Activated naive CD8-positive, alpha-beta T cell treated with anti-CD3 and anti-CD28 coated beads for 36 hours (primary cell): ENCODE data around the gene KCNMA1. TPM values are rescaled to one million over a fixed set of nuclear protein-coding genes. Genes with fewer than 3 reads are reported as not detected.

Source experiments
- DNase-seq: peaks from one replicate; pipeline ENCODE4 v3.0.0; 2021
- H3K27ac Mint-ChIP-seq: one replicate; pipeline ENCODE4 v1.8.0; 2022; ENCODE audit warnings: mild to moderate bottlenecking, moderate library complexity, mixed read lengths
- H3K27me3 Mint-ChIP-seq: one replicate; pipeline ENCODE4 v1.8.0; 2022; ENCODE audit warnings: mild to moderate bottlenecking, mixed read lengths
- H3K36me3 Mint-ChIP-seq: one replicate; pipeline ENCODE4 v1.8.0; 2021; ENCODE audit warnings: mild to moderate bottlenecking, mixed read lengths
- H3K4me1 Mint-ChIP-seq: one replicate; pipeline ENCODE4 v1.8.0; 2021; ENCODE audit warnings: mixed read lengths
- H3K4me3 Mint-ChIP-seq: one replicate; pipeline ENCODE4 v1.8.0; 2022; ENCODE audit warnings: mild to moderate bottlenecking, moderate library complexity, mixed read lengths
- H3K9me3 Mint-ChIP-seq: one replicate; pipeline ENCODE4 v1.8.0; 2022; ENCODE audit warnings: mixed read lengths
- total RNA-seq, 2 experiments: library from RNA; stranded (reverse); gene quantifications; one replicate each; pipeline ENCODE4 v1.2.3, GENCODE V29; 2021

Gene KCNMA1
- total RNA-seq, 2 experiments from 2014 or later, result not detected

- no peaks in the 10 kb centered on the region for H3K9me3 Mint-ChIP-seq
- H3K27ac Mint-ChIP-seq, result no peak overlapping the region
- no peak overlapping the region for H3K4me3 Mint-ChIP-seq
- DNase-seq, result no peak
- H3K27me3 Mint-ChIP-seq, result peaks cover 4% of the 10 kb centered on the region
- H3K36me3 Mint-ChIP-seq, result no peaks in the 10 kb centered on the region
- peaks cover 6% of the 10 kb centered on the region for H3K4me1 Mint-ChIP-seq
Measured at GRCh38 chr10:77007834-77008233, 629.8 kb downstream of the KCNMA1 start.

GRCh38 chr10:77006836-77007511 lies 630.6 kb downstream of the KCNMA1 start:
- Mint-ChIP-seq H3K27me3 (peaks cover 4% of the 10 kb centered on the region), H3K36me3 (no peaks in the 10 kb centered on the region)

GRCh38 chr10:77005871-77006270 lies 631.7 kb downstream of the KCNMA1 start:
- Mint-ChIP-seq H3K36me3 (no peaks in the 10 kb centered on the region), H3K27me3 (peaks cover 4% of the 10 kb centered on the region), H3K4me3 (no peak overlapping the region), H3K9me3 (no peaks in the 10 kb centered on the region), H3K4me1 (peaks cover 8% of the 10 kb centered on the region), H3K27ac (no peak overlapping the region)
- no peak for DNase-seq

More at GRCh38 chr10:77006836-77007511, 630.6 kb downstream of the KCNMA1 start:
- DNase-seq, result no peak
- Mint-ChIP-seq H3K27ac (no peak overlapping the region), H3K4me3 (no peak overlapping the region), H3K9me3 (no peaks in the 10 kb centered on the region), H3K4me1 (peaks cover 8% of the 10 kb centered on the region)

GRCh38 chr10:77004917-77005564 lies 632.6 kb downstream of the KCNMA1 start:
- Mint-ChIP-seq H3K4me1 (peaks cover 8% of the 10 kb centered on the region), H3K27me3 (peaks cover 4% of the 10 kb centered on the region), H3K4me3 (no peak overlapping the region), H3K36me3 (no peaks in the 10 kb centered on the region), H3K27ac (no peak overlapping the region), H3K9me3 (no peaks in the 10 kb centered on the region)
- DNase-seq, result no peak

- H3K9me3 Mint-ChIP-seq, result no peaks in the 10 kb centered on the region
- DNase-seq, result no peak
- peaks cover 4% of the 10 kb centered on the region for H3K27me3 Mint-ChIP-seq
- no peak overlapping the region for H3K4me3 Mint-ChIP-seq
- no peaks in the 10 kb centered on the region for H3K36me3 Mint-ChIP-seq
- peaks cover 6% of the 10 kb centered on the region for H3K4me1 Mint-ChIP-seq
- no peak overlapping the region for H3K27ac Mint-ChIP-seq
Measured at GRCh38 chr10:77002872-77003271, 634.7 kb downstream of the KCNMA1 start.

GRCh38 chr10:77001206-77001605 lies 636.4 kb downstream of the KCNMA1 start:
- Mint-ChIP-seq H3K9me3 (no peaks in the 10 kb centered on the region), H3K4me3 (no peak overlapping the region), H3K36me3 (no peaks in the 10 kb centered on the region), H3K4me1 (peaks cover 4% of the 10 kb centered on the region), H3K27ac (no peak overlapping the region), H3K27me3 (peaks cover 4% of the 10 kb centered on the region)
- no peak for DNase-seq

GRCh38 chr10:76998451-76998850 lies 639.2 kb downstream of the KCNMA1 start:
- Mint-ChIP-seq H3K27me3 (no peaks in the 10 kb centered on the region), H3K27ac (no peak overlapping the region), H3K4me3 (no peak overlapping the region), H3K9me3 (no peaks in the 10 kb centered on the region), H3K4me1 (peaks cover 4% of the 10 kb centered on the region), H3K36me3 (no peaks in the 10 kb centered on the region)
- no peak for DNase-seq

- Mint-ChIP-seq H3K27ac (no peak overlapping the region), H3K4me1 (peaks cover under 1% of the 10 kb centered on the region), H3K27me3 (no peaks in the 10 kb centered on the region), H3K9me3 (no peaks in the 10 kb centered on the region), H3K36me3 (no peaks in the 10 kb centered on the region), H3K4me3 (no peak overlapping the region)
- no peak for DNase-seq
Measured at GRCh38 chr10:76997631-76998030, 640.0 kb downstream of the KCNMA1 start.

- Mint-ChIP-seq H3K9me3 (no peaks in the 10 kb centered on the region), H3K27ac (no peak overlapping the region), H3K4me1 (no peaks in the 10 kb centered on the region), H3K4me3 (no peak overlapping the region), H3K27me3 (no peaks in the 10 kb centered on the region), H3K36me3 (no peaks in the 10 kb centered on the region)
- DNase-seq, result no peak
Measured at GRCh38 chr10:76995023-76995422, 642.6 kb downstream of the KCNMA1 start.

GRCh38 chr10:76993213-76993612 lies 644.4 kb downstream of the KCNMA1 start:
- Mint-ChIP-seq H3K4me1 (no peaks in the 10 kb centered on the region), H3K9me3 (no peaks in the 10 kb centered on the region), H3K27me3 (no peaks in the 10 kb centered on the region), H3K36me3 (no peaks in the 10 kb centered on the region), H3K4me3 (no peak overlapping the region), H3K27ac (no peak overlapping the region)
- no peak for DNase-seq

- Mint-ChIP-seq H3K4me3 (no peak overlapping the region), H3K36me3 (no peaks in the 10 kb centered on the region), H3K27ac (no peak overlapping the region), H3K27me3 (no peaks in the 10 kb centered on the region), H3K4me1 (no peaks in the 10 kb centered on the region), H3K9me3 (no peaks in the 10 kb centered on the region)
- no peak for DNase-seq
Measured at GRCh38 chr10:76992467-76992866, 645.1 kb downstream of the KCNMA1 start.

- Mint-ChIP-seq H3K4me3 (no peak overlapping the region), H3K36me3 (no peaks in the 10 kb centered on the region), H3K4me1 (no peaks in the 10 kb centered on the region), H3K9me3 (no peaks in the 10 kb centered on the region), H3K27ac (no peak overlapping the region), H3K27me3 (no peaks in the 10 kb centered on the region)
- no peak for DNase-seq
Measured at GRCh38 chr10:76991621-76992020, 646.0 kb downstream of the KCNMA1 start.

GRCh38 chr10:76990561-76990960 lies 647.0 kb downstream of the KCNMA1 start:
- DNase-seq, result no peak
- Mint-ChIP-seq H3K36me3 (no peaks in the 10 kb centered on the region), H3K27ac (no peak overlapping the region), H3K4me3 (no peak overlapping the region), H3K4me1 (no peaks in the 10 kb centered on the region), H3K27me3 (no peaks in the 10 kb centered on the region), H3K9me3 (no peaks in the 10 kb centered on the region)

- no peak overlapping the region for H3K27ac Mint-ChIP-seq
- H3K36me3 Mint-ChIP-seq, result no peaks in the 10 kb centered on the region
- no peaks in the 10 kb centered on the region for H3K27me3 Mint-ChIP-seq
- no peaks in the 10 kb centered on the region for H3K9me3 Mint-ChIP-seq
- no peak overlapping the region for H3K4me3 Mint-ChIP-seq
- DNase-seq, result peak; percentile 57
- no peaks in the 10 kb centered on the region for H3K4me1 Mint-ChIP-seq
Measured at GRCh38 chr10:76984559-76985443, 652.8 kb downstream of the KCNMA1 start.

GRCh38 chr10:76983624-76984023 lies 654.0 kb downstream of the KCNMA1 start:
- Mint-ChIP-seq H3K36me3 (no peaks in the 10 kb centered on the region), H3K9me3 (no peaks in the 10 kb centered on the region), H3K27ac (no peak overlapping the region), H3K27me3 (no peaks in the 10 kb centered on the region), H3K4me1 (no peaks in the 10 kb centered on the region), H3K4me3 (no peak overlapping the region)
- DNase-seq, result no peak
